Pancreas (tissue), 10 donors: Measurements from ENCODE around the gene PRR19. TPM values are rescaled to one million over a fixed set of nuclear protein-coding genes. Genes with fewer than 3 reads are reported as not detected.

ENCODE experiments used
- ATAC-seq, 4 donors: fragments of 200-7000 bp; cut with Tn5 transposase; one replicate each; pipeline versions ENCODE4 v1.8.0 to v1.9.1; 2020; ENCODE audit warnings: mild to moderate bottlenecking in 4 of 4, moderate library complexity in 4 of 4
- DNase-seq, 6 donors: peaks; one replicate each; pipeline ENCODE4 v3.0.0-alpha.2; 2020
- FAIRE-seq: peaks from 2 replicates; lab custom pipeline; 2012; peaks lifted over from hg19 to GRCh38; lab: Jason Lieb, UNC
- H3K27ac ChIP-seq, 4 donors: fragments of 200-600 bp; sonication (generic); 1 replicate in 3 of 4; 2 replicates in 1 of 4; pipeline versions ENCODE4 v1.5.0 to v1.8.0; 2020
- H3K27me3 ChIP-seq, 4 donors: fragments of 200-600 bp; one replicate each; pipeline ENCODE4 v1.8.0; 2021
- H3K36me3 ChIP-seq, 3 donors: fragments of 200-600 bp; sonication (generic) in 1 of 3; one replicate each; pipeline versions ENCODE4 v1.5.0 to v1.8.0; 2020 to 2021
- H3K4me1 ChIP-seq, 3 donors: fragments of 200-600 bp; one replicate each; pipeline ENCODE4 v1.8.0; 2021
- H3K4me3 ChIP-seq, 4 donors: fragments of 200-600 bp; sonication (generic) in 2 of 4; one replicate each; pipeline versions ENCODE4 v1.5.0 to v1.8.0; 2020 to 2021
- H3K9me3 ChIP-seq, 4 donors: fragments of 200-600 bp; one replicate each; pipeline ENCODE4 v1.8.0; 2021
- CTCF ChIP-seq, 4 donors: fragments of 200-600 bp; sonication (generic) in 3 of 4; IDR thresholded peaks; one replicate each; pipeline versions ENCODE4 v1.5.0 to v1.8.0; 2021; ENCODE audit warnings: antibody characterized with exemption in 4 of 4
- WGBS, 2 donors: extraction: QIAGEN DNeasy Blood & Tissue Kit; methylation state at CpG; one replicate each; pipeline ENCODE4 v1.1.7; 2013; 5-methylcytosine and 5-hydroxymethylcytosine counted together
- intact Hi-C, 3 donors: fragments of 100-400 bp; cut with DNase I; formaldehyde crosslinking; loops; one replicate each; pipeline versions ENCODE4 v1.11.1 to v1.14.2; 2022
- polyA plus RNA-seq, 2 donors: library from polyadenylated mRNA; stranded (reverse); fragments of 200-250 nt; gene quantifications; one replicate each; pipeline ENCODE4 v1.2.3, GENCODE V29; 2013
- total RNA-seq, 6 donors: library from RNA; stranded (reverse); fragmentation: NEBNext Ultra II Directional in 4 of 6; extraction: Animal tissue kit (Norgen Biotek cat#: 25700) in 4 of 6; gene quantifications; one replicate each; pipeline versions ENCODE4 v1.2.1 to v1.2.4, GENCODE V29; 2021 to 2023
- donor health status: healthy with polysubstance abuse.
- donor health status: DM: no; HTN: no; CAD: no; lungs with moderate emphysema.
- donor health status: DM: no; HTN: no; CAD: no.
- donor health status: control.
- donor health status: control.
- donor health status: Bipolar disorder and iron deficiency.
- donor health status: DM: yes; HTN: yes; CAD: no.
- donor health status: DM: no; HTN: no; CAD: no.
- donor health status: DM: no; HTN: no; CAD: no.
- donor health status: DM: yes; HTN: yes; CAD: no.

Gene PRR19
- total and polyA plus RNA-seq, 8 donors = 0.12 to 0.99 (median 0.37) TPM

GRCh38 chr19:42281827-42282762 lies 19.8 kb upstream of the PRR19 start:
- intact Hi-C loops = no loop called here
- Histone ChIP-seq H3K36me3 (peaks cover 0 to 1% (median under 1%) of the 10 kb centered on the region in 3 donors), H3K27me3 (no peaks in the 10 kb centered on the region), H3K9me3 (no peaks in the 10 kb centered on the region), H3K4me3 (peak overlapping the region in 2 of 4 donors; percentile 60 to 62), H3K27ac (peak overlapping the region; percentile 70 to 90 (median 78)), H3K4me1 (peaks cover 20 to 54% (median 29%) of the 10 kb centered on the region in 3 donors)
- WGBS, 2 donors = 38 to 39% methylated on average over 7 of the region's 7 CpGs
- ATAC-seq (no peak), FAIRE-seq (no peak), DNase-seq (peak in 4 of 6 donors; percentile 59 to 69 (median 62))
- no peak for TF ChIP-seq CTCF (IDR thresholded peaks at IDR 0.05)

GRCh38 chr19:42282819-42283187 lies 19.1 kb upstream of the PRR19 start:
- Histone ChIP-seq H3K27me3 (no peaks in the 10 kb centered on the region), H3K27ac (peak overlapping the region in 3 of 4 donors; percentile 67 to 90 (median 81)), H3K4me1 (peaks cover 20 to 50% (median 26%) of the 10 kb centered on the region in 3 donors), H3K9me3 (no peaks in the 10 kb centered on the region), H3K36me3 (peaks cover 5 to 8% (median 7%) of the 10 kb centered on the region in 3 donors), H3K4me3 (peak overlapping the region in 2 of 4 donors; percentile 44 to 54)
- WGBS, 2 donors = 51% methylated on average over 4 of the region's 4 CpGs
- no peak for TF ChIP-seq CTCF (IDR thresholded peaks at IDR 0.05)
- DNase-seq (no peak), ATAC-seq (no peak), FAIRE-seq (no peak)
- intact Hi-C loops = no loop called here

GRCh38 chr19:42283188-42284065 lies 18.5 kb upstream of the PRR19 start:
- intact Hi-C loops = no loop called here
- DNase-seq = peak; percentile 95 to 98 (median 97)
- Histone ChIP-seq H3K36me3 (peaks cover 5 to 13% (median 9%) of the 10 kb centered on the region in 3 donors), H3K4me3 (peak overlapping the region; percentile 28 to 54 (median 42)), H3K27ac (peak overlapping the region; percentile 67 to 90 (median 76)), H3K27me3 (no peaks in the 10 kb centered on the region), H3K4me1 (peaks cover 20 to 44% (median 20%) of the 10 kb centered on the region in 3 donors), H3K9me3 (no peaks in the 10 kb centered on the region)
- ATAC-seq = peak; percentile 74 to 80 (median 77)
- no peak for FAIRE-seq
- TF ChIP-seq CTCF (IDR thresholded peaks at IDR 0.05) = no peak
- WGBS, 2 donors = 1% methylated on average over 37 to 66 of the region's 74 CpGs

GRCh38 chr19:42284066-42284501 lies 17.8 kb upstream of the PRR19 start:
- FAIRE-seq (no peak), ATAC-seq (peak; percentile 20 to 63 (median 48)), DNase-seq (peak; percentile 78 to 92 (median 89))
- no peak for TF ChIP-seq CTCF (IDR thresholded peaks at IDR 0.05)
- intact Hi-C loops = no loop called here
- Histone ChIP-seq H3K9me3 (no peaks in the 10 kb centered on the region), H3K4me1 (peaks cover 16 to 37% (median 18%) of the 10 kb centered on the region in 3 donors), H3K4me3 (peak overlapping the region in 3 of 4 donors; percentile 40 to 54 (median 44)), H3K27me3 (no peaks in the 10 kb centered on the region), H3K36me3 (peaks cover 5 to 19% (median 12%) of the 10 kb centered on the region in 3 donors), H3K27ac (peak overlapping the region in 3 of 4 donors; percentile 67 to 90 (median 79))
- WGBS, 2 donors = 0 to 1% methylated on average over 1 to 69 of the region's 76 CpGs
